ENCODE data around the gene EEF1AKMT3. TPM values are rescaled to one million over a fixed set of nuclear protein-coding genes. Genes with fewer than 3 reads are reported as not detected.

EEF1AKMT3 gene
- 9.0 and 11.2 TPM in 2 replicates for total RNA-seq

DNA sequence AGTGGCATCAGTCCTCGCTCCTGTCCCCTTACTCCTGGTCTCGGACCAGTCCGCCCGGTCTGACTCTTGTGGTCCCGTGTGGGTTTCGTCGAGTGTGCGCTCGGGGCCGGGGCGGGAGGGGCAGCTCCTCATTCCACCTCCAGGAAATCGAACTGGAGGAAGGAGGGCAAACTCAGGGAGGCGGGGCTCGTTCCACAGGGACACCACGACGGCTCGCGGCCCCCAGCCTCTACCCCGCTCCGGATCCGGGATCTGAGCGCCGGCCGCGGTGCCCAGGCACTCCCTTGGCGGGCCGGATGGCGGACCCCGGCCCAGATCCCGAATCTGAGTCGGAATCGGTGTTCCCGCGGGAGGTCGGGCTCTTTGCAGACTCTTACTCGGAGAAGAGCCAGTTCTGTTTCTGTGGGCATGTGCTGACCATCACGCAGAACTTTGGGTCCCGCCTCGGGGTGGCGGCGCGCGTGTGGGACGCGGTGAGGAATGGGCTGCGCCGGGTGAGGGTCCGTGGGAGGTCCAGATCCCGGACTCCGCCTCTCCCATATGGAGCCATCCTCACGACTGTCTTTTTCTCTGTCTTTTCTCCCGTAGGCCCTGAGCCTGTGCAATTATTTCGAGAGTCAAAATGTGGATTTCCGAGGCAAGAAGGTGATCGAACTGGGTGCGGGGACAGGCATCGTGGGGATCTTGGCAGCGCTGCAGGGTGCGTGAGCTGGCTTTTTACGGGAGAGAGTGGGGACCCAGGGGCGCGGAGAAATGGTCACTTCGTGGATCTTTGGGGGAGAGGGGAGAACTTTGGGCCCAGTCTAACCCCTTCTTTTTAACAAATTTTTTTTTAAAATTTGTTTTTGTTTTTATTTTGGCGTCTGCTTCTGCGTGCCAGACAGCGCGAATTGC lies at the start of gene EEF1AKMT3:
Gene EEF1AKMT3, plus strand, starts transcription at position 186 of the 894 bp plus-strand sequence. Its CDS starts 111 bp downstream, at position 297.

DNA sequence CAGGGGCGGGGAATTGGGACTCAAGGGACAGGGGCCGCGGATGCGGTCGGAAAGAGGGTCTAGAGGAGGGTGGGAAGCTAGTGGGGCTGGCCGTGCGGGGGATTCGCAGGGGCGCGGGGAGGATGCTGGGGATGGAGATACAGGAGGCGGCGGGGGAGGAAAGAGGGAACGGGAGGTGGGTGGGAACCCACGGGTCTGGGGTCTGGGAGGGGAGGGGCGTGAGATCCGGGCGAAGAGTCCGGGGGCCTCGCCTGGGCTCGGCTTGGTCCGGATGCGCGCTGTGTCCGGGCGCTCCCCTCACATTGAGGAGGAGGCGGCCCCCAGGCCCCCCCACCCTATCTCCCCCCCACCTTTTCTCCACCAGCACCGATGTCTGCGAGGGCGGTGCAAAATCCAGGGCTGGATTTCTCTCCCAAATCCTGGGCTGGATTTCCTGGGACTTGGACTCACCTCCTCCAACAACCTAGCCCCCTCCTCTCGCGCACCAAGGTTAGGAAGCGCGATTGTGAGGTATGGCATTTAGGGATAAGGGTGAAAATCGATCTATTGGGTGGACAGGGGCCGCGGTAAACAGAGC lies 33.7 kb upstream of the EEF1AKMT3 start, which contains the start of gene AGAP2:
Gene AGAP2, minus strand, starts transcription at position 82 of the 577 bp plus-strand sequence. CDS start 496 bp downstream, outside the sequence.

DNA sequence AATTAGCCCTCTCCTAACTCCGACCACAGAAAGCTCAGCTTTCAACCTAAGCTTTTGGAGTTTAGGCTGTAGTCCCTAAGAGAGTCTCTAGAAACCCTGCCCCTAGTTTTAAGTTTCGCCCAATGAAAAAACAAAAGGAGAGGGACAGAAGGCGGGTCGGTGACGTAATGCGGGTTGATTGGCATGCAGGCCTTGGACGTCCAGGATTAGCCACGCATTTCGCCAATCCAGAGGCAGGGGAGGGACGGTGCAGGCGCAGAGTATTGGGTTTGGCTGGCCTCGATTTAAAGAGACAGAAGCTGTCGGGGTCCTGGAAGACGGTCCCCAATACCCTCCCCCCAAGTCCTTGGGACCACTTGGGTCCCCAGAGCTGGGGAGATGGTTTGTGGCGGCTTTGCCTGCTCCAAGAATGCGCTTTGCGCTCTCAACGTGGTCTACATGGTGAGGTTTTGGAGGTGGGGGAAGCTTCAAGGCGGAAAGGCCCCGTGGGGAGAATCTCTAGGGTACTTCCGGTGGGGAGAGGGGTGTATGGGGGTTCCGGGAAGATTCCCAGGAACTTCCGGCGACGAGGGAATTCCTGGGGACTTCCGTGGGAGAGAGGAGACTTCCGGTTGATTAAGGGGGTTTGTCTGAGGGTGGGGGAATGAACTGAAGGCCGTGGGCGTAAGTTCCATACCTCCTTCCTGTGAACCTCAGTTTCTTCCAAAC lies 27.5 kb upstream of the EEF1AKMT3 start, which contains the start of gene TSPAN31:
Gene TSPAN31, plus strand, starts transcription at position 263 of the 708 bp plus-strand sequence. Its CDS starts 116 bp downstream, at position 379.

DNA sequence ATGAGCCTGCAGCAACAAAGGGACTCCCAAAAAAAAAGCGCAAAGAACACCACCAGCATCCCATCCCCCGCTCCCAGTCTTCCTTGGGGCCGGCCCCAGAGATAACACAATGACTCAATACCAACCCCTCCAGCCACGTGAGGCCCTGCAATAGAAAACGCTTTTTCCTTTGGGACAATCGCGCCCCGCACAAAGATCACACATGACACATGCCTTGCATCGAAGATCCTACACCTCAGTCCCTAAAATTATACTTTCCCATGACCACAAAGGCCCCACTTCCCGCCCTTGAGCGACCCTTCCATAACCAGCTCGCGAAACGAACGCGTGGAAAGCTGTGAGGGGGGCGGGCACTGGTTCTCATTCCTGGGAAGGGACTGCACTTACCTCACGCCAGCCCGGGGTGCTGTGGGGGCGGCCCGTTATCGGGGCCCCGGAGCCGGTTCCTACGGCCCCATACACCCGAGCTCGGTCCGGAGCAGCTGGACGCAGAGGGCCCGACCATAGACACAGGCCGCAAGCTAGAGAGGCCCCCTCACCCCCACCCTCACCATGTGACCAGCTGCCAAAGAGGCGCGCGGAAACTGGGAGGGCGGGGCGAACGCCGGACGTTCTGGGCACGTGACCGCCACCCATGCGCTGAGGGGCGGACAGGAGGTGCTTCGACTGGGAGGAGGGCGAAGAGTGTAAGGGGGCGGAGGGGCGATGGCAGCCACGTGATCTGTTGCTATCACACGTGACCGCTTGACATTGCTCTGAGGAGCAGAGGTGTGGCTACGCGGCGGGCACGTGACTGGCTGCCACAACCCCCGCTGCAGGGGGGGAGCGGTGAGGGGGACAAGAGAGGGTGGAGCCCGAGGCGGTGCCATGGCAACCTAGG lies 20.4 kb upstream of the EEF1AKMT3 start, which contains the start of gene CDK4:
Gene CDK4, minus strand, starts transcription at position 523 of the 880 bp plus-strand sequence. CDS start 593 bp downstream, outside the sequence.

GRCh38 chr12:57754411-57755193 lies 17.8 kb upstream of the EEF1AKMT3 start, which contains the start of gene MARCHF9:
TSS of gene MARCHF9 (plus strand) at chr12:57755103. CDS start at chr12:57755529, 426 bp downstream.

DNA sequence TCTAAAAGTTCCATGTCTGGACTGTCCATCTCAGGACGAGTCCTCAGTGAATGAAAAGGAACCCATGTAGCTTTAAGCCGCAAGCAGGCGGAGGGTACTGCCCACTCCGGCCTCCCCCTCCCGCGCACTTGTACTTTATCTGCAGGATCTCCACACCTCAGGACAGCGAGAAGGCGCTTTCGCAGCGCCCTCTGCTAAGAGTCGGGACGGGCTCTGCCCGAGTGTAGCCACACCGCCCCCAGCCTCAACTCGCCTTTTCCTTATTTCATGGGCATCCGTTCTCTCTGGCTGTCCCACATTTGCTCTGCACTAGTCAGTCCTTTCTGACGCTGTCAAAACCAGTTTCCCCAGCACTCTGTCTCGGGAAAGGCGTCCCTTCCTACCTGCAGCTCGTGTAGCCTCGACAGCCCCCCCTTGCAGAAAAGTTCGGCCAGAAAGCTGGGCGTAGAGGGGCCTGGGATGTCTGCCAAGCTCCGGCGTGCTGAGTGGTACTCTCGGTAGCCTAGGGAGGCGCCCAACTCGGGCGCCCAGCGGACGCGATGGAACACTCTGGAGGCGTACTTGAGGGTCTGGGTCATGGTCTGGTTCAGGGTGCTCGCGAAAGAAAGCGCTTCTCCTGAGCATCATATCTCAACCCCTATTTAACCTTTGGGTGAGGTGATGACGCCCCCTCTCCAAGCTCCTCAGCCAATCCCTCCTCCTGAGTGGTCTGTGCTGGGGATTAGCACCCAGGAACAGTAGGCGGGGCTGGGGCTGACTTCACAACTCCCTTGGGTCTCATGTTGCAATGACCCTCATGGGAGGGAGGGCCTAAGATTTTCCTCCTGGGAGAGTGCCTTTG lies 5.7 kb upstream of the EEF1AKMT3 start, which contains the start of gene CYP27B1:
Gene CYP27B1, minus strand, starts transcription at position 615 of the 841 bp plus-strand sequence. Its CDS starts 37 bp downstream, at position 578.

GRCh38 chr12:57771873-57772428 lies 463 bp upstream of the EEF1AKMT3 start, which contains the start of gene METTL1:
TSS of gene METTL1 (minus strand) at chr12:57772105. CDS start at chr12:57772083, 22 bp downstream.

GRCh38 chr12:57782608-57783465 lies 10.4 kb downstream of the EEF1AKMT3 start, which contains the start of gene TSFM:
TSS of gene TSFM (plus strand) at chr12:57782787. CDS start at chr12:57782802, 15 bp downstream.

Other genes starting within 250 kb of the EEF1AKMT3 start
- 9.9 and 10.6 TPM in 2 replicates for gene MBD6, start 249.8 kb upstream of the EEF1AKMT3 start, total RNA-seq
- 155 and 187 TPM in 2 replicates for gene DCTN2, start 225.4 kb upstream of the EEF1AKMT3 start, total RNA-seq
- not detected in 2 replicates for gene KIF5A, start 222.6 kb upstream of the EEF1AKMT3 start, total RNA-seq
- 10.4 and 10.9 TPM in 2 replicates for gene PIP4K2C, start 181.4 kb upstream of the EEF1AKMT3 start, total RNA-seq
- gene DTX3, start 167.8 kb upstream of the EEF1AKMT3 start, total RNA-seq, result 6.0 and 10.2 TPM in 2 replicates
- 4.8 and 9.6 TPM in 2 replicates for gene ARHGEF25, start 161.2 kb upstream of the EEF1AKMT3 start, total RNA-seq
- 0.25 and 0.29 TPM in 2 replicates for gene B4GALNT1, start 139.4 kb upstream of the EEF1AKMT3 start, total RNA-seq
- 248 and 369 TPM in 2 replicates for gene OS9, start 78.5 kb upstream of the EEF1AKMT3 start, total RNA-seq
- 0.10 TPM in 1 of 2 replicates, not detected in the other for gene AGAP2, start 33.9 kb upstream of the EEF1AKMT3 start, total RNA-seq
- gene TSPAN31, start 27.6 kb upstream of the EEF1AKMT3 start, total RNA-seq, result 48.9 and 82.9 TPM in 2 replicates
- gene CDK4, start 20.3 kb upstream of the EEF1AKMT3 start, total RNA-seq, result 107 and 144 TPM in 2 replicates
- gene MARCHF9, start 17.5 kb upstream of the EEF1AKMT3 start, total RNA-seq, result 1.1 and 1.9 TPM in 2 replicates
- gene CYP27B1, start 5.5 kb upstream of the EEF1AKMT3 start, total RNA-seq, result 0.37 and 1.3 TPM in 2 replicates
- gene METTL1, start 509 bp upstream of the EEF1AKMT3 start, total RNA-seq, result 10.1 and 13.0 TPM in 2 replicates
- gene TSFM, start 10.2 kb downstream of the EEF1AKMT3 start, total RNA-seq, result 24.5 and 32.9 TPM in 2 replicates
- 4.1 TPM in 2 replicates for gene AVIL, start 46.1 kb downstream of the EEF1AKMT3 start, total RNA-seq
- gene CTDSP2, start 74.1 kb downstream of the EEF1AKMT3 start, total RNA-seq, result 133 and 143 TPM in 2 replicates
- 3.9 and 10.9 TPM in 2 replicates for gene ATP23, start 169.0 kb downstream of the EEF1AKMT3 start, total RNA-seq